GM12874 (cell line): ENCODE data around the gene RPL3.

Source experiments
- CTCF ChIP-seq: IDR thresholded peaks from 2 replicates; pipeline ENCODE4 v1.5.1; 2011; ENCODE audit warnings: low read depth, mild to moderate bottlenecking, control low read depth, low read length, moderate library complexity; ENCODE audit not compliant: insufficient read depth

Gene RPL3

GRCh38 chr22:39348909-39349505 lies 29.6 kb upstream of the RPL3 start:
- no peak for TF ChIP-seq CTCF

GRCh38 chr22:39345231-39345630 lies 25.8 kb upstream of the RPL3 start:
- TF ChIP-seq CTCF = no peak

GRCh38 chr22:39344046-39344390 lies 24.6 kb upstream of the RPL3 start:
- TF ChIP-seq CTCF = no peak

DNA sequence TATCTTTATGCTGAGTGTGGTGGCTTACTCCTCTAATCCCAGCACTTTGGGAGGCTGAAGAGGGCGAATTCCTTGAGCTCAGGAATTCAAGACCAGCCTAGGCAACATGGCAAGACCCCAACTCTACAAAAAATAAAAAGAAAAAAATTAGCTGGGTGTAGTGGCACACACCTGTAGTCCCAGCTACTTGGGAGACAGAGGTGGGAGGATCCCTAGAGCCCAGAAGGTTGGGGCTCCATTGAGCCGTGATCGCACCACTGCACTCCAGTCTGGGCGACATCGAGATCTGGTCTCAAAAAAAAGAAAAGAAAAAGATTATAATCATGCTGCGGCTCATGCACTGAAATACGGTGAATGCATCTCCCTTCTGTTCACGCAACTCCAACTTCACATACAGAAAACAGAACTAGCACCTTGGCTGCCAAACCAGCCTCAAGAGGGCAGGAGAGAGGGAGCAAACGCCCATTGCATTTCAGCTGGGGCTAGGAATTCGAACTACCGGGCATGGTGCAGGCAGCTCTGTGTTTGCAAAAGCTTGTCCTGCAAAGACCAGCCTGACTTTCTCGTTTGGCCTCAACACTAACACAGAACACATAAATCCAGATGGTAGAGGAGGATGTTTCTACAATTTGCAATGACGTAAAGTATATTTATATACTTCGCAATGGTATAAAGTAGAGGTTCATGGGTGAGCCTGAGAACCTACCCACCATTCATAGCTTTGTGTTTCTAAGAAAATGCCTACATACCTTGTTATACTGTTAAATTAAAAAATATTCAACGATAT lies 24.0 kb upstream of the RPL3 start:
- peak; percentile 84 for TF ChIP-seq CTCF

- no peak for TF ChIP-seq CTCF
Observed at GRCh38 chr22:39341179-39341578, 21.8 kb upstream of the RPL3 start.

- TF ChIP-seq CTCF = no peak
Observed at GRCh38 chr22:39336411-39336810, 17.0 kb upstream of the RPL3 start.

GRCh38 chr22:39332441-39333064 lies 13.1 kb upstream of the RPL3 start:
- no peak for TF ChIP-seq CTCF
